GM18520 (cell line): ENCODE data around the gene VMP1.

Experiments used
- ATAC-seq: cut with Tn5 transposase; IDR thresholded peaks from one replicate; pipeline ENCODE4 v1.9.1; 2021; ENCODE audit not compliant: unreplicated experiment

Gene VMP1

GRCh38 chr17:59707971-59708430 is 547 bp downstream of the VMP1 start:
- no peak for ATAC-seq

GRCh38 chr17:59711936-59712335 is 4.5 kb downstream of the VMP1 start:
- no peak for ATAC-seq

- no peak for ATAC-seq
These were observed 5.4 kb downstream of the VMP1 start for GRCh38 chr17:59712862-59713261.

- ATAC-seq, result no peak
These were observed 6.8 kb downstream of the VMP1 start for GRCh38 chr17:59714255-59714654.

- no peak for ATAC-seq
These were observed 9.0 kb downstream of the VMP1 start for GRCh38 chr17:59716427-59716826.

- no peak for ATAC-seq
These were observed 12.1 kb downstream of the VMP1 start for GRCh38 chr17:59719526-59719925.

- no peak for ATAC-seq
These were observed 15.2 kb downstream of the VMP1 start for GRCh38 chr17:59722623-59723022.

GRCh38 chr17:59723041-59723440 is 15.6 kb downstream of the VMP1 start:
- no peak for ATAC-seq

- ATAC-seq, result no peak
These were observed 16.2 kb downstream of the VMP1 start for GRCh38 chr17:59723607-59724006.

GRCh38 chr17:59725691-59726090 is 18.2 kb downstream of the VMP1 start:
- ATAC-seq, result no peak

GRCh38 chr17:59727817-59728533 is 20.5 kb downstream of the VMP1 start:
- no peak for ATAC-seq

GRCh38 chr17:59730268-59730834 is 22.9 kb downstream of the VMP1 start:
- no peak for ATAC-seq

GRCh38 chr17:59733697-59734096 is 26.2 kb downstream of the VMP1 start:
- no peak for ATAC-seq

- no peak for ATAC-seq
These were observed 26.8 kb downstream of the VMP1 start for GRCh38 chr17:59734226-59734625.

- ATAC-seq, result no peak
These were observed 29.9 kb downstream of the VMP1 start for GRCh38 chr17:59737324-59737723.

- no peak for ATAC-seq
These were observed 36.4 kb downstream of the VMP1 start for GRCh38 chr17:59743842-59744241.

- no peak for ATAC-seq
These were observed 37.6 kb downstream of the VMP1 start for GRCh38 chr17:59745040-59745439.

GRCh38 chr17:59746849-59747445 is 39.5 kb downstream of the VMP1 start:
- no peak for ATAC-seq

GRCh38 chr17:59748591-59748990 is 41.1 kb downstream of the VMP1 start:
- no peak for ATAC-seq

GRCh38 chr17:59751955-59752413 is 44.5 kb downstream of the VMP1 start:
- ATAC-seq, result no peak

GRCh38 chr17:59752446-59752845 is 45.0 kb downstream of the VMP1 start:
- no peak for ATAC-seq

GRCh38 chr17:59752922-59753321 is 45.5 kb downstream of the VMP1 start:
- no peak for ATAC-seq
